ENCODE data around the gene AGRN. TPM values are rescaled to one million over a fixed set of nuclear protein-coding genes. Genes with fewer than 3 reads are reported as not detected.

AGRN gene
- total RNA-seq, 1 experiment from 2014 or later = 134 TPM

DNA sequence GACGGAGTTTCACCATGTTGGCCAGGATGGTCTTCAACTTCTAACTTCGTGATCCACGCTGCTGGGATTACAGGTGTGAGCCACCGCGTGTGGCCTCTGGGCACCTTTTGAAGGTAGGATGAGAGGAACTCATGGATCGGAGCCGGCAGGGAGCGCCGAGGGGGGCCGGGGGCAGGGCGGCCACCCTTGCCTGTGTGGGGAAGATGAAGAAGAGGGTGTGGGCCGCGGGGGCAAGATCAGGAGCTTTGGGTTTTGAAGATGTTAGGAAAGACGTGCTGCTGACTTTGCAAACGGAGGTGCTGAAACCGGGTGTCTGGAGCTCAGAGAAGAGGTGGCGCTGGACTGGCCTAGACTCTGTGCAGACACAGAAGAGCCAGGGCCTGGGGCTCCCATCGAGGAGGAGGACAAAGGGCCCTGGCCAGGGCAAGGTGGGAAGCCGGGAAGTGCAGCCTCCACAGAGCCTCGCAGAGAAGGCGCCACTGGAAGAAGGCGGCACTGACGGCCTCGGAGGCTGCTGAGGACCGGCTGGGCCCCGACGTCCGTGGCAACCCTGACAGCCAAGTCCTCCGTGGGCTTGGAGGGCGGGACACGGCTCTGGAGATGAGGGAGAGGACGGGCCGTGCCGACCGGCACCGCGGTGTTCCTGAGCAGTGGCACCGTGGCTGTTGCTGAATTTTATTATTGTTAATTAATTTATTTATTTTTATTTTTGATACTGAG lies 40.5 kb downstream of the AGRN start:
- RAD21 ChIA-PET (ENCODE audit: low non-redundant PET in 1 of 2, low total read pairs in 2 of 2, uncharacterized antibody in 2 of 2, unreplicated experiment in 2 of 2) = no interaction called here

More for the DNA sequence above, 40.5 kb downstream of the AGRN start:
- Histone ChIP-seq H3K4me3 (replicated peaks in 1 of 2; ENCODE audit: low read depth in 1 of 2, low read length in 2 of 2) (peak overlapping the region; percentile 69 to 71), H3K79me2 (ENCODE audit: insufficient read depth, low read length) (no peaks in the 10 kb centered on the region), H2AFZ (ENCODE audit: low read depth, low read length, poor library complexity, severe bottlenecking) (no peak overlapping the region), H3K27me3 (ENCODE audit: insufficient read depth, low read length) (no peaks in the 10 kb centered on the region), H3K9me2 (ENCODE audit: insufficient read depth) (no peaks in the 10 kb centered on the region), H3K36me3 (ENCODE audit: control insufficient read depth in 1 of 2, insufficient read depth in 2 of 2, low read length in 2 of 2) (no peaks in the 10 kb centered on the region), H3K9me3 (ENCODE audit: control insufficient read depth in 1 of 2, insufficient read depth in 1 of 2, low read depth in 1 of 2, low read length in 2 of 2) (no peaks in the 10 kb centered on the region), H3K4me1 (ENCODE audit: control insufficient read depth in 1 of 2, insufficient read depth in 2 of 2, low read length in 2 of 2) (peaks cover 33 to 68% of the 10 kb centered on the region in 2 experiments), H3K9ac (ENCODE audit: low read length) (peak overlapping the region; percentile 64), H3K27ac (ENCODE audit: low read depth, low read length) (no peak overlapping the region; the same call in 1 of the 2 replicates), H3K4me2 (ENCODE audit: low read length) (peak overlapping the region; percentile 98), H4K20me1 (ENCODE audit: insufficient read depth) (no peaks in the 10 kb centered on the region)
- TF ChIP-seq, protein P1, sequence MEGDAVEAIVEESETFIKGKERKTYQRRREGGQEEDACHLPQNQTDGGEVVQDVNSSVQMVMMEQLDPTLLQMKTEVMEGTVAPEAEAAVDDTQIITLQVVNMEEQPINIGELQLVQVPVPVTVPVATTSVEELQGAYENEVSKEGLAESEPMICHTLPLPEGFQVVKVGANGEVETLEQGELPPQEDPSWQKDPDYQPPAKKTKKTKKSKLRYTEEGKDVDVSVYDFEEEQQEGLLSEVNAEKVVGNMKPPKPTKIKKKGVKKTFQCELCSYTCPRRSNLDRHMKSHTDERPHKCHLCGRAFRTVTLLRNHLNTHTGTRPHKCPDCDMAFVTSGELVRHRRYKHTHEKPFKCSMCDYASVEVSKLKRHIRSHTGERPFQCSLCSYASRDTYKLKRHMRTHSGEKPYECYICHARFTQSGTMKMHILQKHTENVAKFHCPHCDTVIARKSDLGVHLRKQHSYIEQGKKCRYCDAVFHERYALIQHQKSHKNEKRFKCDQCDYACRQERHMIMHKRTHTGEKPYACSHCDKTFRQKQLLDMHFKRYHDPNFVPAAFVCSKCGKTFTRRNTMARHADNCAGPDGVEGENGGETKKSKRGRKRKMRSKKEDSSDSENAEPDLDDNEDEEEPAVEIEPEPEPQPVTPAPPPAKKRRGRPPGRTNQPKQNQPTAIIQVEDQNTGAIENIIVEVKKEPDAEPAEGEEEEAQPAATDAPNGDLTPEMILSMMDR (IDR thresholded peaks at IDR 0.05 in 2 of 3, conservative IDR thresholded peaks at IDR 0.05 in 1 of 3; ENCODE audit: borderline replicate concordance in 1 of 3, insufficient read depth in 1 of 3, low read depth in 2 of 3, low read length in 2 of 3) = no peak
- no peak for TF ChIP-seq SIN3A (IDR thresholded peaks at IDR 0.05; ENCODE audit: low read depth)
- TF ChIP-seq EZH2 (IDR thresholded peaks at IDR 0.05) = no peak
- no peak for TF ChIP-seq ZFX (IDR thresholded peaks at IDR 0.05)
- no peak for TF ChIP-seq CBX3 (IDR thresholded peaks at IDR 0.05; ENCODE audit: low read depth)
- TF ChIP-seq YY1 (IDR thresholded peaks at IDR 0.05; ENCODE audit: extremely low read depth, insufficient replicate concordance, low read depth, low read length) = no peak
- TF ChIP-seq TCF7L2 (IDR thresholded peaks at IDR 0.05; ENCODE audit: borderline replicate concordance, extremely low read depth, insufficient read depth, insufficient read length) = no peak
- TF ChIP-seq CEBPB (IDR thresholded peaks at IDR 0.05; ENCODE audit: low read depth) = no peak
- TF ChIP-seq EZH2phosphoT487 (IDR thresholded peaks at IDR 0.05; ENCODE audit: borderline replicate concordance) = no peak
- no peak for TF ChIP-seq POLR2A (IDR thresholded peaks at IDR 0.05; ENCODE audit: borderline replicate concordance, extremely low read depth, insufficient read depth, insufficient read length)
- TF ChIP-seq SRF (IDR thresholded peaks at IDR 0.05; ENCODE audit: low read depth) = no peak
- POLR2A ChIA-PET = interaction anchor here (0.6 kb wide), 1 partner anchor 14 kb away, joined by 3 read pairs; the partner anchor contains the start of gene RNF223
- DNase-seq (ENCODE audit: low read depth, low spot score) (no peak), ATAC-seq (no peak)
- CTCF ChIA-PET = no interaction called here
- BruUV-seq (replicated peaks) = no TSS peak
- intact Hi-C loops (cut with micrococcal nuclease) = loop anchor here (5.0 kb wide), 2 partner anchors 43 to 78 kb away; partner anchors contain the start of gene PERM1

Data from HCT116 (cell line).